ENCODE results near the gene SLC39A3.
"Not testable (repeated sequence)": the region's sequence is repeated elsewhere in the genome, so short reads cannot be mapped to it uniquely, and the experiment has no call there.

The SLC39A3 gene

DNA sequence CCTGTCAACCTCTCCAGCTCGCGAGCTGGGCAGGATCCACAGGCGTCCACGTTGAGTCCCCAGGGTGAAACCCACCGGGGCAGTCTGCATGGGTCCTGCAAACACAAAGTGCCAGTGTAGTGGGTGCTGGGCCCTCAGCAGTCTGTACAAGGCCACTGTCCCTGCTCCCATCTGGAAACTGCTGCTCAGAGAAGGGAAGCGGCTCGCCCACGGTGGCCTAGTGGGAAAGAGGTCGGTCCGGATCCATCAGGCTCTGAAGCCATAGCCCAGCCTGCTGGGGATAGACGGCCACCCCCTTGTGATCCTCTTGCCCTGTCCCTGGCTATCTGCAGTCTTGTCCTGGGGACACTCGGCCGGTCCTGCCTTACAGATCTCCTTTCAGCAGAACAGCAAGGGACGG is 16.1 kb downstream of the SLC39A3 start:
- in situ Hi-C loops (cut with MboI; ENCODE audit: low sequenced_read_pairs): no loop called here

DNA sequence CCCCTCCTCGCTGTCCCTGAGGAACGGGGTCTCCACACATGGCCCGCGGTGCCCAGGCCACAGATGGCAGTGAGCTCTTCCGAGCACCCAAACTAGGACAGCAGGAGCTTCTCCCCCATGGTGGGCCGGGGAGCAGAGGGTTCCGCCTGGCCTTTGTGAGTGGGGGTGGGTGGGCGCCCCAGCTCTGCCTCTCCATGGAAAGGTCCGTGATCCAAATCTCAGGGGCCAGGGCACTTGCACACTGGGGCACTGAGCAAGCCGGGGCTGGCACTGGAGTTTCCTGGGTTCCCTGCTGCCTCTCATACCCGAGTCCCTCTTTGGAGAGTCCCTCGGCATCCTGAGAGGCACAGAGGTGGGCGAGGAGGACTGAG is 16.5 kb downstream of the SLC39A3 start:
- in situ Hi-C loops (cut with MboI; ENCODE audit: low sequenced_read_pairs): no loop called here

- in situ Hi-C loops (cut with MboI; ENCODE audit: low sequenced_read_pairs): no loop called here
Observed at GRCh38 chr19:2722541-2723344, 17.1 kb downstream of the SLC39A3 start.

DNA sequence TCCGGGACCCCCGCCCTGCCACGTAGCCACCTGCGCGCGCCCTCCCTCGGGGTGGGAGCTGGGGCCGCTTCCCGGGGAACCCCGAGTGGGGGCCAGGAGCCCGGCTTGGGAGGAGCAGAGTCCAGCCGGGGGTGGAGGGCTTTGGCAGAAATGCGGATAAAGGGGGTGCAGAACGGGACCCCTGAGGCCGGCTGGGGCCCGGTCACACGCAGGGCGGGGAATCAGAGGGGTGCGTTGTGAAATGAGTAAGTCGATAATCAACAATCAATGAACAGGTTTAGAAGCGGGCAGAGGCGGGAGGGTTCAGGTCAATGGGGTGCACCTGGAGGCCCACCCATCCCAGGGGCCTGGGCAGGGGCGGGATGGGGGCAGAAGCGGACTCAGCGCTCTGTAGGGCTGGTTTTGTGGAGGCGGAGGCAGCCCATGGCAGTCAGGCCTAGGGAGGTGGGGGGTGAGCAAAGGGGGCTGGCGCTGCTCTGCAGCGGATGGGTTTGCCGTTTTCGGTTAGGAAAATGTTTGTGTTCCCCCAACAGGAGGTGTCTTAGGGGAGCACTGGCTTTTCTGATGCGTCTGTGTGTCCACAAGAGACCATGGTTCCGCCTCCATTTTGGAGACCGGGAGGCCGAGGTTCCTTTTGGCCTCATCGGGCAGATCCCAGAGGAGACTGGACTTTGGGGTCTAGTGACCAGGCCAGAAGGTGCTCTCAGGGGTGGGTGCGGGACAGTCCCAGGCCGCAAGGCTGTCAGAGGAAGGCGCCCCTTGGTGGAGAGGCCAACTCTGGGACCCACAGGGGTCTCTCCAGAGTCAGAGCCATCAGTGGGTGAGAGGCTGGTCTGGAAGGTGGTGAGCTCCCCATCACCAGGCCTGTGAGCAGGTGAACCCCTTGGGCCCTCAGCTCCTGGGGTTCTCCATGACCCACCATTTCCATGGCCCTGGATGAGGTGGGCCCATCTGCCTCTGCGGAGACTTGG is 18.0 kb downstream of the SLC39A3 start:
- in situ Hi-C loops (cut with MboI; ENCODE audit: low sequenced_read_pairs): no loop called here

- in situ Hi-C loops (cut with MboI; ENCODE audit: low sequenced_read_pairs): no loop called here
Observed at GRCh38 chr19:2720777-2721569, 18.8 kb downstream of the SLC39A3 start, which contains the start of gene DIRAS1. Gene DIRAS1, minus strand, starts transcription at chr19:2721372. Its CDS starts 3,566 bp downstream, at chr19:2717806.

GRCh38 chr19:2719920-2720776 is 19.7 kb downstream of the SLC39A3 start:
- in situ Hi-C loops (cut with MboI; ENCODE audit: low sequenced_read_pairs): no loop called here

DNA sequence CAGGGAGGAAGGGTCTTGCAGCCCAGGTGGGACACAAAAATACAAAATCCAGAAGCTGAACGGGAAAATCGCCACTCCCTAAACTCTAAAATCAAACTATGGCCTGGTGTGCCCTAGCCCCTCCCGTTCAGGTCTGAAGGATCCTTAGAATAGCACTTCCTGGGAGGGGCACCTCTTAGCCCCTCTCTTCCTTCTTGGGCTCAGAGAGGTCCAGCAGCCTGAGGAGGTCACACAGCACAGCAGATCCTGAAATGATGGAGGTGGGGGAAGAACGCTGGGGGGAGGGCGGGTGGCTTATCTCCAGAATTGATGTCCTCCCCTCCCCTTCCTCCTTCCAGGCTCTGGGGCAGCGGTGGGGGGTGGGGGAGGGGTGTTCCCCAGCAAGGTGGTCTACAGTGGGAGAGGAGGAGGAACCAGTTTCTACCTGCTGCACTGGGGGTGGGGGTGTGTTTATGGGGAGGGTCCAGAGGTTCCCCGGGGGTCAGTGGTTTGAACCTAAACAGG is 20.5 kb downstream of the SLC39A3 start:
- in situ Hi-C loops (cut with MboI; ENCODE audit: low sequenced_read_pairs): no loop called here

DNA sequence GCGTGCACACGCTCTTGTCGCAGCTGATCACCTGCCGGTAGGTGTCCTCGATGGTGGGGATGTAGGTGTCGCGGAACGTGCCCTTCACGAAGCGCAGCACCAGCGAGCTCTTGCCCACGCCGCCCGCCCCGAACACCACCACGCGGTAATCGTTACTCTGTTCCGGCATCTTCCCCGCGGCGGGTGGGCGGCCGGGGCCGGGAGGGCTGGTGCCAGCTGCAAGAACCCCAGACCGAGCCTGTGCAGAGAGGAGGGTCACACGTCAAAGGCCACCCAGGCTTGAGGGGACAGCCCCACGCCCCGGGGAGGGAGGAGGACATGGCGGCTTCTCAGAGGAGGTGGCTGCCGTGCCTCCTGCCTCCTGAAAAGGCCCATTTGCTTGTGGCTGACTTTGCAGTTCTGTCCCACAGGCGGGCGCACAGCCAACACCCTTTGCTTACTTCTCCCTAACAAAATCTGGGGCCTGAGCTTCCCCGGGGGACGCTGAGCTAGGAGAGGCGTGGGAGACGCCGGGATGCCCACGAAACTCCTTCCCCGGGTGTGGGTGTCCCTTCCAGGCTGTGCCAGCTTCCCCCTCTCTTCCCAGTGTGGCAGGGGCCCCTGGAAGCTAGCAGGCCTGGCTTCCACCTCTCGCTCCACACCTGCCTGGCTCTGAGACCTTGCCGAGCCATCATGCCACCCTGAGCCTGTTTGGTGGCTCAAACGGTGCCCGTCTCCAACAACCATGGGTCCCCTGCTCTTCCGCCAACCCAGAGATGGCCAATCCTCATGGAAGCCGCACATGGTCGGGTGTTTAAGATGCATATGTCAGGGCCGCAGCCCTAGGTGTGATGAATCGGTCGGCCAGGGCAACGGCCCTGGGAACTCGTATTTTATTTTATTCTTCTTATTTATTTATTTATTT is 21.9 kb downstream of the SLC39A3 start:
- in situ Hi-C loops (cut with MboI; ENCODE audit: low sequenced_read_pairs): no loop called here

DNA sequence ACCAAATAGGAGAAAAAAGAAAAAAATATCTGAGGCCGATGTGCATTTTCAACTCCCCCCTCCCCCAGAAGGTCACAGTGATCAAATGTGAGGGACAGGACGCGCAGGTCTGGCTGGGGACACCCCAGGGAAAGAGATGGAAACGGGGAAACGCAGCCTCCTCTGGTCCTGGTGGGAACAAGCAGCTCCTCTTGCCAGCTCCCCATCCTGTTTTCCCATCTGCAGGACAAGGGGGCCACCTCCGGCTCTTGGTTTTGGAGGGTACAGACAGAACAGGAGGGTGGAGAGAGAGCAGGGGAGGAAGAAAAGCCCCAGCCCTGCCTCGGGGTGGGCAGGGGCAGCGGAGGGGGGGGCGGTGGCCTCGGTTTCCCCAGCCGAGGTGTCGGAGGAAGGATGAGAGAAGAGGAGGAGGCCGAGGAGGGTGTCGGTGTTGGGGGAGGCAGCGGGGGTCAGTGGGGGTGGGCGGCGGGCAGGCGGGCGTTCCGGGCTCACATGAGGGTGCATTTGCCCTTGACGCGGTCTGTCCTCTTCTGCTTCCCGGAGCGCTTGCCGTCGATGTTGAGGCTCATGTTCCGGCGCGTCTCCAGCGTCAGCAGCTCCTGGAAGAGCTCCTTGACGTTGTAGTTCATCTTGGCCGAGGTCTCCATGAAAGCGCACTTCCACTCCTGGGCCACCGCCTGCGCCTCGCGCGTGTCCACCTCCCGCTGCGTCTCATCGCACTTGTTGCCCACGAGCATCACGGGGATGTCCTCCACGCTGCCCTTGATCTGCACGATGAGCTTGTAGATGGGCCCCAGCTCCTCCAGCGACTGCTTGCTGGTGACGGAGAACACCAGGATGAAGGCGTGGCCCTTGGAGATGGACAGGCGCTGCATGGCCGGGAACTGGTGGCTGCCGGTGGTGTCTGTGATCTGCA is 22.8 kb downstream of the SLC39A3 start:
- in situ Hi-C loops (cut with MboI; ENCODE audit: low sequenced_read_pairs): no loop called here

GRCh38 chr19:2716275-2716650 is 23.6 kb downstream of the SLC39A3 start:
- in situ Hi-C loops (cut with MboI; ENCODE audit: low sequenced_read_pairs): no loop called here

DNA sequence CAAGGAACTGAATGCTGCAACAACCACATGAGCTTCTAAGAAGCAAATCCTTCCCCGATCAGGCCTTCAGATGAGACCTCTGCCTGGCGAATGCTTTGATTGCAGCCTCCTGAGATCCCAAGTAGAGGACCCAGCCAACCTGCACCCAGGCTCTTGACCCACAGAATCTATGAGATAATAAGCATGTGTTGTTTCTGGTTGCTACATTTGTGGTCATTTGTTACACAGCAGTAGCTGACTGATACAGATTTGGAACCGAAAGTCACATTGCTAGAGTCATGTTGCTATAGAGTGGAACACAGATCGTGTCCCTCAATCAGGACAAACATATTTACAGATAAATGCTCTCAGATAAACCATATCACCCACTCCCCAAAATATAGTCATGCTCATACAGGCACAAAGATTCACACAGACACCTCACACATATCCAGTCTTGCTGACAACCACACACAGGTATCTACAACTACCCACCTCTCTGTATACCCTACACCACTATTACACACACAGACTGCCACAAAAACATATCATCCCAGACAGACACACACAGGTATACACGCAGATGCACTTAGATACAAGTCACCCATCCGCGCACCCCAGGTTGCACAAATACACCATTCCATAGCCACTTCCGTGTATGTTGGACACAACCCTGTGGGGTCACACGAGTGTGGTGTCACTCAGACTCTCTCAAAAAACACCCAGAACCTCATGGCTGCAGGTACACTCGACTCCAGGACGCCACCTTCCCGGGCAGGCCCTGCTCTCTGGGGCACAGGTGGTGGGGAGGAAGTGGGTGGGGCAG is 24.1 kb downstream of the SLC39A3 start:
- in situ Hi-C loops (cut with MboI; ENCODE audit: low sequenced_read_pairs): no loop called here

- in situ Hi-C loops (cut with MboI; ENCODE audit: low sequenced_read_pairs): no loop called here
Observed at GRCh38 chr19:2714531-2715269, 25.1 kb downstream of the SLC39A3 start.

DNA sequence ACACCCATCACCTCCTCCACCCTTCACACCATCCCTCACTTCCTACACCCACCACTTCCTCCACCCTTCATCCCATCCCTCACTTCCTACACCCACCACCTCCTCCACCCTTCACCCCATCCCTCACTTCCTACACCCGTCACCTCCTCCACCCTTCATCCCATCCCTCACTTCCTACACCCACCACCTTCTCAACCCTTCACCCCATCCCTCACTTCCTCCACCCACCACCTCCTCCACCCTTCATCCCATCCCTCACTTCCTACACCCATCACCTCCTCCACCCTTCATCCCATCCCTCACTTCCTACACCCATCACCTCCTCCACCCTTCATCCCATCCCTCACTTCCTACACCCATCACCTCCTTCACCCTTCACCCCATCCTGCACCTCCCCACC is 25.7 kb downstream of the SLC39A3 start:
- in situ Hi-C loops (cut with MboI; ENCODE audit: low sequenced_read_pairs): not testable (repeated sequence)

- in situ Hi-C loops (cut with MboI; ENCODE audit: low sequenced_read_pairs): not testable (repeated sequence)
Observed at GRCh38 chr19:2713170-2713569, 26.6 kb downstream of the SLC39A3 start.

DNA sequence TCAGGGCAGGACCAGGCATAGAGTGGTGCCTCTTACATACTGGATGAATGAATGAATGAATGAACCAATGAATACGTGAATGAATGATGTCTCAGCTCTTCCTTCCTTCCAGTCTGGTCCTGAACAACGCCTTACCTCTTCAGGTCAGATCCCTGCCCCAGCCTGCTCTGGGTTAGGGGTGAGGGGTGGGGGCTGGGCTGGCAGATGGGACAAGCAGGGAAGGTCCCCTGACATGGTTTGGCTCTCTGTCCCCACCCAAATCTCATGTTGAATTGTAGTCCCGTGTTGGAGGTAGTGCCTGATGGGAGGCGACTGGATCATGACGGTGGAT is 28.0 kb downstream of the SLC39A3 start:
- in situ Hi-C loops (cut with MboI; ENCODE audit: low sequenced_read_pairs): no loop called here

GRCh38 chr19:2711172-2711874 is 28.5 kb downstream of the SLC39A3 start:
- in situ Hi-C loops (cut with MboI; ENCODE audit: low sequenced_read_pairs): no loop called here
